Stomach smooth muscle (tissue), 2 donors: ENCODE results near the gene UBXN6.

Experiments
- H3K27ac ChIP-seq: one replicate; pipeline ENCODE4 v1.7.0; 2013; ENCODE audit warnings: mild to moderate bottlenecking, low read length, inconsistent platforms
- H3K27me3 ChIP-seq, 2 donors: one replicate each; pipeline ENCODE4 v1.7.0; 2013; ENCODE audit warnings: low read length in 2 of 2; ENCODE audit not compliant: insufficient read depth in 2 of 2, control insufficient read depth in 1 of 2
- H3K36me3 ChIP-seq, 2 donors: one replicate each; pipeline ENCODE4 v1.7.0; 2013; ENCODE audit warnings: low read length in 2 of 2; ENCODE audit not compliant: control insufficient read depth in 2 of 2, insufficient read depth in 2 of 2
- H3K4me1 ChIP-seq: one replicate; pipeline ENCODE4 v1.7.0; 2013; ENCODE audit warnings: low read length; ENCODE audit not compliant: control insufficient read depth, insufficient read depth
- H3K4me3 ChIP-seq, 2 donors: one replicate each; pipeline ENCODE4 v1.7.0; 2013; ENCODE audit warnings: low read length in 2 of 2
- H3K9ac ChIP-seq, 2 donors: one replicate each; pipeline ENCODE4 v1.7.0; 2013; ENCODE audit warnings: low read length in 2 of 2, mild to moderate bottlenecking in 1 of 2
- H3K9me3 ChIP-seq, 2 donors: one replicate each; pipeline ENCODE4 v1.7.0; 2013; ENCODE audit warnings: low read length in 2 of 2; ENCODE audit not compliant: control insufficient read depth in 2 of 2
- donor health status: healthy.
- donor health status: Pancreatic carcinoma.

Gene UBXN6

GRCh38 chr19:4416268-4416667 lies 41.3 kb downstream of the UBXN6 start:
- Histone ChIP-seq H3K9me3 (no peaks in the 10 kb centered on the region), H3K36me3 (no peaks in the 10 kb centered on the region), H3K27ac (no peak overlapping the region), H3K4me1 (peaks cover 7% of the 10 kb centered on the region), H3K9ac (no peak overlapping the region), H3K27me3 (peaks cover 0 to 2% of the 10 kb centered on the region in 2 donors), H3K4me3 (no peak overlapping the region)

- H3K27ac ChIP-seq, result no peak overlapping the region
- peaks cover 7% of the 10 kb centered on the region for H3K4me1 ChIP-seq
- H3K9me3 ChIP-seq, result no peaks in the 10 kb centered on the region
- no peak overlapping the region for H3K9ac ChIP-seq
- peaks cover 0 to 2% of the 10 kb centered on the region in 2 donors for H3K27me3 ChIP-seq
- no peak overlapping the region for H3K4me3 ChIP-seq
- H3K36me3 ChIP-seq, result no peaks in the 10 kb centered on the region
Measured at GRCh38 chr19:4415352-4415751, 42.2 kb downstream of the UBXN6 start.

GRCh38 chr19:4414800-4415321 lies 42.7 kb downstream of the UBXN6 start:
- no peak overlapping the region for H3K9ac ChIP-seq
- H3K27ac ChIP-seq, result no peak overlapping the region
- no peaks in the 10 kb centered on the region for H3K9me3 ChIP-seq
- H3K4me1 ChIP-seq, result peaks cover 7% of the 10 kb centered on the region
- no peak overlapping the region for H3K4me3 ChIP-seq
- no peaks in the 10 kb centered on the region for H3K36me3 ChIP-seq
- peaks cover 0 to 2% of the 10 kb centered on the region in 2 donors for H3K27me3 ChIP-seq

GRCh38 chr19:4414144-4414799 lies 43.3 kb downstream of the UBXN6 start:
- H3K27ac ChIP-seq, result no peak overlapping the region
- no peaks in the 10 kb centered on the region for H3K9me3 ChIP-seq
- H3K4me1 ChIP-seq, result peaks cover 7% of the 10 kb centered on the region
- H3K9ac ChIP-seq, result no peak overlapping the region
- no peak overlapping the region for H3K4me3 ChIP-seq
- H3K36me3 ChIP-seq, result no peaks in the 10 kb centered on the region
- H3K27me3 ChIP-seq, result peaks cover 0 to 2% of the 10 kb centered on the region in 2 donors

GRCh38 chr19:4413588-4413987 lies 44.0 kb downstream of the UBXN6 start:
- H3K9me3 ChIP-seq, result no peaks in the 10 kb centered on the region
- H3K9ac ChIP-seq, result no peak overlapping the region
- peaks cover 0 to 2% of the 10 kb centered on the region in 2 donors for H3K27me3 ChIP-seq
- no peak overlapping the region for H3K27ac ChIP-seq
- H3K36me3 ChIP-seq, result no peaks in the 10 kb centered on the region
- H3K4me1 ChIP-seq, result peaks cover 7% of the 10 kb centered on the region
- H3K4me3 ChIP-seq, result no peak overlapping the region

GRCh38 chr19:4409123-4409933 lies 48.3 kb downstream of the UBXN6 start:
- H3K27me3 ChIP-seq, result no peaks in the 10 kb centered on the region
- no peak overlapping the region for H3K9ac ChIP-seq
- H3K4me3 ChIP-seq, result no peak overlapping the region
- no peaks in the 10 kb centered on the region for H3K9me3 ChIP-seq
- H3K36me3 ChIP-seq, result no peaks in the 10 kb centered on the region
- no peaks in the 10 kb centered on the region for H3K4me1 ChIP-seq
- no peak overlapping the region for H3K27ac ChIP-seq

GRCh38 chr19:4406626-4407025 lies 51.0 kb downstream of the UBXN6 start:
- H3K27ac ChIP-seq, result no peak overlapping the region
- H3K27me3 ChIP-seq, result no peaks in the 10 kb centered on the region
- no peaks in the 10 kb centered on the region for H3K9me3 ChIP-seq
- H3K9ac ChIP-seq, result no peak overlapping the region
- H3K4me3 ChIP-seq, result no peak overlapping the region
- H3K36me3 ChIP-seq, result no peaks in the 10 kb centered on the region
- peaks cover 12% of the 10 kb centered on the region for H3K4me1 ChIP-seq

- H3K27me3 ChIP-seq, result no peaks in the 10 kb centered on the region
- H3K36me3 ChIP-seq, result no peaks in the 10 kb centered on the region
- no peak overlapping the region for H3K27ac ChIP-seq
- H3K4me3 ChIP-seq, result no peak overlapping the region
- H3K9ac ChIP-seq, result no peak overlapping the region
- H3K4me1 ChIP-seq, result peaks cover 18% of the 10 kb centered on the region
- H3K9me3 ChIP-seq, result no peaks in the 10 kb centered on the region
Measured at GRCh38 chr19:4405977-4406376, 51.6 kb downstream of the UBXN6 start.

- no peaks in the 10 kb centered on the region for H3K27me3 ChIP-seq
- peak overlapping the region; percentile 72 to 76 for H3K9ac ChIP-seq
- no peaks in the 10 kb centered on the region for H3K9me3 ChIP-seq
- H3K27ac ChIP-seq, result no peak overlapping the region
- H3K36me3 ChIP-seq, result no peaks in the 10 kb centered on the region
- peak overlapping the region; percentile 75 to 79 for H3K4me3 ChIP-seq
- peaks cover 27% of the 10 kb centered on the region for H3K4me1 ChIP-seq
Measured at GRCh38 chr19:4403005-4403761, 54.4 kb downstream of the UBXN6 start.

- H3K9ac ChIP-seq, result peak within 1 kb of the TSS; percentile 75 to 89
- H3K9me3 ChIP-seq, result no peaks in the 10 kb centered on the region
- peak within 1 kb of the TSS; percentile 75 to 79 for H3K4me3 ChIP-seq
- H3K27ac ChIP-seq, result peak within 1 kb of the TSS; percentile 91
- H3K27me3 ChIP-seq, result no peaks in the 10 kb centered on the region
- H3K4me1 ChIP-seq, result peaks cover 35% of the 10 kb centered on the region
- H3K36me3 ChIP-seq, result no peaks in the 10 kb centered on the region
Measured at GRCh38 chr19:4402171-4403004, 55.2 kb downstream of the UBXN6 start, which contains the start of gene CHAF1A. Gene CHAF1A (plus strand): TSS chr19:4402640. CDS start chr19:4402763, 123 bp downstream.
